WTC11 (cell line): ENCODE measurements around the gene DMWD. TPM values are rescaled to one million over a fixed set of nuclear protein-coding genes. Genes with fewer than 3 reads are reported as not detected.

Experiments used
- ATAC-seq: fragments of 200-7000 bp; cut with Tn5 transposase; 2 replicates; pipeline ENCODE4 v1.10.0; 2021; ENCODE audit warnings: mild to moderate bottlenecking, moderate library complexity
- CTCF ChIA-PET: fragments of 300-600 bp; sonication (Branson Sonifier 250); formaldehyde crosslinking; loops from one replicate; lab custom pipeline; 2021; ENCODE audit warnings: antibody characterized with exemption; lab: Charles Lee
- POLR2A ChIA-PET: fragments of 350-600 bp; sonication (Branson Sonifier 250); formaldehyde crosslinking; loops from one replicate; lab custom pipeline; 2021; ENCODE audit warnings: antibody characterized with exemption; lab: Charles Lee
- DNase-seq: peaks from one replicate; pipeline ENCODE4 v3.0.0; 2021; ENCODE audit warnings: low spot score
- H3K27ac Mint-ChIP-seq: 2 replicates; pipeline ENCODE4 v1.8.0; 2021; ENCODE audit warnings: mixed read lengths
- H3K27me3 Mint-ChIP-seq: 2 replicates; pipeline ENCODE4 v1.8.0; 2021; ENCODE audit warnings: low read depth, mild to moderate bottlenecking, moderate library complexity, mixed read lengths
- H3K36me3 Mint-ChIP-seq: 2 replicates; pipeline ENCODE4 v1.8.0; 2021; ENCODE audit warnings: mixed read lengths
- H3K4me1 Mint-ChIP-seq: 2 replicates; pipeline ENCODE4 v1.8.0; 2022; ENCODE audit warnings: mixed read lengths
- H3K4me3 Mint-ChIP-seq: 2 replicates; pipeline ENCODE4 v1.8.0; 2021; ENCODE audit warnings: mild to moderate bottlenecking, moderate library complexity, mixed read lengths
- H3K9me3 Mint-ChIP-seq: 2 replicates; pipeline ENCODE4 v1.8.0; 2021; ENCODE audit warnings: mixed read lengths
- CBFB ChIP-seq: sonication (generic); formaldehyde crosslinking; IDR thresholded peaks from 2 replicates; pipeline ENCODE4 v1.8.1; 2022; ENCODE audit warnings: mild to moderate bottlenecking, low read depth, missing genetic modification reagents
- GTF2I ChIP-seq: fragments of 250-450 bp; sonication (Bioruptor Pico); conservative IDR thresholded peaks from 2 replicates; pipeline ENCODE4 v1.4.0; 2021; ENCODE audit warnings: mild to moderate bottlenecking
- NFYB ChIP-seq: sonication (generic); formaldehyde crosslinking; conservative IDR thresholded peaks from 2 replicates; pipeline ENCODE4 v1.8.0; 2022; ENCODE audit warnings: low read depth, missing genetic modification reagents
- ZNF121 ChIP-seq: sonication (generic); formaldehyde crosslinking; IDR thresholded peaks from 2 replicates; pipeline ENCODE4 v1.8.0; 2023; ENCODE audit warnings: missing genetic modification reagents
- ZNF232 ChIP-seq: sonication (generic); formaldehyde crosslinking; IDR thresholded peaks from 2 replicates; pipeline ENCODE4 v1.8.0; 2022; ENCODE audit warnings: mild to moderate bottlenecking, missing genetic modification reagents
- ZNF263 ChIP-seq: sonication (generic); formaldehyde crosslinking; IDR thresholded peaks from 2 replicates; pipeline ENCODE4 v1.8.1; 2022; ENCODE audit warnings: low read depth, mild to moderate bottlenecking, moderate library complexity, missing genetic modification reagents
- ZNF396 ChIP-seq: fragments of 250-450 bp; sonication (Bioruptor Pico); IDR thresholded peaks from 2 replicates; pipeline ENCODE4 v1.8.0; 2021; ENCODE audit warnings: mild to moderate bottlenecking, moderate library complexity, borderline replicate concordance
- total RNA-seq: library from RNA; stranded (reverse); gene quantifications from 3 replicates; pipeline ENCODE4 v1.2.3, GENCODE V29; 2021
- TF ChIP-seq, protein P1 (sequence below): sonication (generic); formaldehyde crosslinking; IDR thresholded peaks from 2 replicates; pipeline ENCODE4 v1.8.1; 2022; ENCODE audit warnings: low read depth, missing genetic modification reagents, borderline replicate concordance
- TF ChIP-seq, protein P2 (sequence below): sonication (generic); formaldehyde crosslinking; conservative IDR thresholded peaks from 2 replicates; pipeline ENCODE4 v1.8.1; 2023; ENCODE audit warnings: mild to moderate bottlenecking, low read depth, missing genetic modification reagents, moderate library complexity
- TF ChIP-seq, protein P3 (sequence below): sonication (generic); formaldehyde crosslinking; IDR thresholded peaks from 2 replicates; pipeline ENCODE4 v1.8.1; 2022; ENCODE audit warnings: mild to moderate bottlenecking, missing genetic modification reagents, moderate library complexity, borderline replicate concordance
- TF ChIP-seq, protein P4 (sequence below): fragments of 250-450 bp; sonication (Bioruptor Pico); IDR thresholded peaks from 2 replicates; pipeline ENCODE4 v1.9.0; 2021; ENCODE audit warnings: mild to moderate bottlenecking
- TF ChIP-seq, protein P5 (sequence below): sonication (generic); formaldehyde crosslinking; IDR thresholded peaks from 2 replicates; pipeline ENCODE4 v1.8.1; 2022; ENCODE audit warnings: mild to moderate bottlenecking, moderate library complexity, missing genetic modification reagents

The DMWD gene
- total RNA-seq, 1 experiment from 2014 or later: 60.7 TPM

DNA sequence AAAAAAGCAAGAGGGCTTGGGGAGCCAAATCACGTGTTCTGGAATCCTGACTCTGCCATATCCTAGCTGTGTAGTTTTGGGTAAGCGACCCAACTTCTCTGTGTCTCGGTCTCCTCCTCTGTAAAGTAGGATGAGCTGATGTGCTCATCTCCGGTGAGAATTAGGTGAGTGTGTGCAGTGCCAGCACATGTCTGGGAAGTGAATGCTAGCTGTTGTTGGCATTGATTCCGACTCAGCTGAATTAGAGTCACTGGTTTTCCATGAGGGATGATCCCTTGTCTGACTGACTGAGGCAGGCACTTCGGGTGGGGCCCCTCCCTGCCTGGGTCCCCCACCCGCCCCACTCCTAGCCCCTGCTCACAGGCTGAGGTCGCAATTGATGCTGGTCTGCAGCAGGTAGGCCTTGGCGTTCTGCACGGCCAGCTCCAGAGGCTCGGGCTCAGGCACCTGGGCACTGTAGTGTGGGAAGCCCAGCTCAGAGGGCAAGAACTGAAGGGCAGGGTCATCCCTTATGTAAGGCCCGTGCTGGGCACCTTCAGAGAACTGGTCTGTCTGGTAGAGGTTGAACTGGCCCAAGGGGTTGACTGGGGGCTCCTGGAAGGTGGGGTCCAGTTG, 21.6 kb upstream of the DMWD start:
- DNase-seq (no peak), ATAC-seq (no peak)
- no peaks in the 10 kb centered on the region for H3K9me3 Mint-ChIP-seq
- no peaks in the 10 kb centered on the region; the same call in none of the 2 replicates for H3K27me3 Mint-ChIP-seq
- H3K36me3 Mint-ChIP-seq: no peaks in the 10 kb centered on the region; the same call in 1 of the 2 replicates
- peaks cover 36% of the 10 kb centered on the region for H3K4me1 Mint-ChIP-seq
- POLR2A ChIA-PET: interaction anchor here (1.0 to 4.0 kb wide), 5 partner anchors 15 to 123 kb away, joined by 3 to 47 read pairs (median 6); partner anchors contain the start of genes DMWD, FOXA3, QPCTL and SIX5
- H3K4me3 Mint-ChIP-seq: peak overlapping the region; percentile 89
- TF ChIP-seq, protein P1, sequence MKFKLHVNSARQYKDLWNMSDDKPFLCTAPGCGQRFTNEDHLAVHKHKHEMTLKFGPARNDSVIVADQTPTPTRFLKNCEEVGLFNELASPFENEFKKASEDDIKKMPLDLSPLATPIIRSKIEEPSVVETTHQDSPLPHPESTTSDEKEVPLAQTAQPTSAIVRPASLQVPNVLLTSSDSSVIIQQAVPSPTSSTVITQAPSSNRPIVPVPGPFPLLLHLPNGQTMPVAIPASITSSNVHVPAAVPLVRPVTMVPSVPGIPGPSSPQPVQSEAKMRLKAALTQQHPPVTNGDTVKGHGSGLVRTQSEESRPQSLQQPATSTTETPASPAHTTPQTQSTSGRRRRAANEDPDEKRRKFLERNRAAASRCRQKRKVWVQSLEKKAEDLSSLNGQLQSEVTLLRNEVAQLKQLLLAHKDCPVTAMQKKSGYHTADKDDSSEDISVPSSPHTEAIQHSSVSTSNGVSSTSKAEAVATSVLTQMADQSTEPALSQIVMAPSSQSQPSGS (CRISPR knock-in tag): no peak
- no peak for TF ChIP-seq NFYB (CRISPR knock-in tag)
- TF ChIP-seq, protein P2, sequence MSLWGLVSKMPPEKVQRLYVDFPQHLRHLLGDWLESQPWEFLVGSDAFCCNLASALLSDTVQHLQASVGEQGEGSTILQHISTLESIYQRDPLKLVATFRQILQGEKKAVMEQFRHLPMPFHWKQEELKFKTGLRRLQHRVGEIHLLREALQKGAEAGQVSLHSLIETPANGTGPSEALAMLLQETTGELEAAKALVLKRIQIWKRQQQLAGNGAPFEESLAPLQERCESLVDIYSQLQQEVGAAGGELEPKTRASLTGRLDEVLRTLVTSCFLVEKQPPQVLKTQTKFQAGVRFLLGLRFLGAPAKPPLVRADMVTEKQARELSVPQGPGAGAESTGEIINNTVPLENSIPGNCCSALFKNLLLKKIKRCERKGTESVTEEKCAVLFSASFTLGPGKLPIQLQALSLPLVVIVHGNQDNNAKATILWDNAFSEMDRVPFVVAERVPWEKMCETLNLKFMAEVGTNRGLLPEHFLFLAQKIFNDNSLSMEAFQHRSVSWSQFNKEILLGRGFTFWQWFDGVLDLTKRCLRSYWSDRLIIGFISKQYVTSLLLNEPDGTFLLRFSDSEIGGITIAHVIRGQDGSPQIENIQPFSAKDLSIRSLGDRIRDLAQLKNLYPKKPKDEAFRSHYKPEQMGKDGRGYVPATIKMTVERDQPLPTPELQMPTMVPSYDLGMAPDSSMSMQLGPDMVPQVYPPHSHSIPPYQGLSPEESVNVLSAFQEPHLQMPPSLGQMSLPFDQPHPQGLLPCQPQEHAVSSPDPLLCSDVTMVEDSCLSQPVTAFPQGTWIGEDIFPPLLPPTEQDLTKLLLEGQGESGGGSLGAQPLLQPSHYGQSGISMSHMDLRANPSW: no peak
- CTCF ChIA-PET: interaction anchor here (0.6 to 7.2 kb wide), 13 partner anchors 12 to 97 kb away, joined by 3 to 135 read pairs (median 8); partner anchors contain the start of genes DMPK, DMWD and SIX5
- peak overlapping the region; percentile 45; the same call in 1 of the 2 replicates for H3K27ac Mint-ChIP-seq

DNA sequence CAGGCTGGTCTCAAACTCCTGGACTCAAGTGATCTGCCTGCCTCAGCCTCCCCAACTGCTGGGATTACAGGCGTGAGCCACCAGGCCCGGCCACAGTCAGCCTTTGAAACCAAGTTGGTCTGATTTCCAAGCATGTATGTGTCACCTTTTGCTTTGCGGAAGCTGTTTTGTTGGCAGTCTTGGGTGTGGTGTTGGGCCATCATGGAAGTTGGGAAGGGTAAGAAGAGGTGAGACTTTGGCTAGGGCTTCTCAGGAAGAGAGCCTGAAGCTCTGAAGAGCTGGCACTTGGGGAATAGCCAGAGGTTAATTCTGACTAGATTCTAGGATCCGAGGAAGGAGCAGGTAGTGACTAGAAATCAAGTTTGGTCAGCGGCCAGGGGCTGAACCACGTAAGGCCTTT, 19.7 kb upstream of the DMWD start:
- POLR2A ChIA-PET: interaction anchor here (1.0 kb wide), 1 partner anchor 43 kb away, joined by 3 read pairs; the partner anchor contains the start of gene SIX5
- Mint-ChIP-seq H3K36me3 (no peaks in the 10 kb centered on the region; the same call in 1 of the 2 replicates), H3K4me3 (no peak overlapping the region), H3K27ac (peak overlapping the region; percentile 82), H3K4me1 (peaks cover 20% of the 10 kb centered on the region), H3K27me3 (peaks cover 3% of the 10 kb centered on the region), H3K9me3 (no peaks in the 10 kb centered on the region)
- CTCF ChIA-PET: interaction anchor here (0.5 to 6.6 kb wide), 3 partner anchors 10 to 528 kb away, joined by 3 to 133 read pairs (median 11); partner anchors contain the start of gene SIX5
- ATAC-seq (no peak), DNase-seq (no peak)
- no peak for TF ChIP-seq ZNF121 (CRISPR knock-in tag)

DNA sequence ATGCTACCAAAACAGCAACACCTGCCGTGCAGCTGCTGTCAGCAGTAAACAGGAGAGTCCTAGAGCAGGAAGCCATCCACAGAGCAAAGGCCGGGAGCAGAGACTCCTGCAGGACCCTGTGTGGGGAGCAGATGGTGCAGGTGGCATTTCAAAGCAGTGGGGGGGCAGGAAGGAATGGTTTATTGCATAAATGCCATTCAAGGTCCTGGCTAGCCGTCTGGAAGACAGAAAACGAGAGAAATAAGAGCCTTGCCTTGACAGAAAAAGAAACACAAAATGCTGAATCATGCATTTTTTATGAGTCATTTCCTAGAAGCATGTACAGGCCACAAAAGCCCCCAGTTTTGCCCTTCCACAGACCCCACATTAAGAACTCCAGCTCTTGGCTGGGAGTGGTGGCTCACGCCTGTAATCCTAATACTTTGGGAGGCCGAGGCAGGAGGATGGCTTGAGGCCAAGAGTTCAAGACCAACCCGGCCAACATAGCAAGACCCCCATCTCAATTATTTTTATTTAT, 17.1 kb upstream of the DMWD start:
- DNase-seq (no peak), ATAC-seq (peak; percentile 55; the same call in 1 of the 2 replicates)
- Mint-ChIP-seq H3K27ac (peak overlapping the region; percentile 66), H3K27me3 (peaks cover 19% of the 10 kb centered on the region), H3K4me1 (peaks cover 19% of the 10 kb centered on the region), H3K4me3 (no peak overlapping the region), H3K9me3 (no peaks in the 10 kb centered on the region), H3K36me3 (no peaks in the 10 kb centered on the region; the same call in 1 of the 2 replicates)
- POLR2A ChIA-PET: no interaction called here
- no peak for TF ChIP-seq ZNF232 (CRISPR knock-in tag)
- peak; percentile 86 for TF ChIP-seq ZNF121 (CRISPR knock-in tag)
- CTCF ChIA-PET: interaction anchor here (2.9 kb wide), 1 partner anchor 10 kb away, joined by 17 read pairs; no protein-coding TSS in a partner anchor

DNA sequence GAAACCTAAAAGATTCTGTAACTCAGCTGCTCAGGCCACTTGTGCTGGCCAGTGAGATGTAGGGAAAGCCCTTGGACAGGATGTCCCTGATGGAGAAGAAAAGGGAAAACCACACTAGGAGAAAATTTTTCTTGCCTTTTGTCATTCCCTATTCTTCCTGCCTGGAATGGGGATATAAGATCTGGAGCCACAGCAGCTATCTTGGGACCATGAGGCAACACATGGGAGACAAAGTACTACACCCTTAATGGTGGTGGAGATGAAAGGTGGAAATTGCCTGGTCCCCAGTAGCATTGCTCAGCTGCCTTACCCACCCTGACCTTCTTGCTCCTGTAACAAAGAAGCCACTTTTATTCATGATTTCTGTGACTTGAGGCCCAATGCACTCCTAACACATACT, 13.1 kb upstream of the DMWD start:
- CTCF ChIA-PET: interaction anchor here (0.6 to 7.4 kb wide), 5 partner anchors 9 to 395 kb away, joined by 3 to 133 read pairs (median 4); partner anchors contain the start of genes DMWD and RSPH6A
- POLR2A ChIA-PET: interaction anchor here (1.2 kb wide), 1 partner anchor 13 kb away, joined by 5 read pairs; the partner anchor contains the start of gene DMWD
- DNase-seq: no peak
- TF ChIP-seq, protein P3, sequence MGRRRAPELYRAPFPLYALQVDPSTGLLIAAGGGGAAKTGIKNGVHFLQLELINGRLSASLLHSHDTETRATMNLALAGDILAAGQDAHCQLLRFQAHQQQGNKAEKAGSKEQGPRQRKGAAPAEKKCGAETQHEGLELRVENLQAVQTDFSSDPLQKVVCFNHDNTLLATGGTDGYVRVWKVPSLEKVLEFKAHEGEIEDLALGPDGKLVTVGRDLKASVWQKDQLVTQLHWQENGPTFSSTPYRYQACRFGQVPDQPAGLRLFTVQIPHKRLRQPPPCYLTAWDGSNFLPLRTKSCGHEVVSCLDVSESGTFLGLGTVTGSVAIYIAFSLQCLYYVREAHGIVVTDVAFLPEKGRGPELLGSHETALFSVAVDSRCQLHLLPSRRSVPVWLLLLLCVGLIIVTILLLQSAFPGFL (CRISPR knock-in tag): no peak
- peak; percentile 95 for TF ChIP-seq GTF2I (CRISPR knock-in tag)
- Mint-ChIP-seq H3K36me3 (no peaks in the 10 kb centered on the region), H3K27ac (no peak overlapping the region), H3K27me3 (peaks cover 37% of the 10 kb centered on the region), H3K9me3 (no peaks in the 10 kb centered on the region), H3K4me1 (peaks cover 14% of the 10 kb centered on the region), H3K4me3 (no peak overlapping the region)
- ATAC-seq: no peak

DNA sequence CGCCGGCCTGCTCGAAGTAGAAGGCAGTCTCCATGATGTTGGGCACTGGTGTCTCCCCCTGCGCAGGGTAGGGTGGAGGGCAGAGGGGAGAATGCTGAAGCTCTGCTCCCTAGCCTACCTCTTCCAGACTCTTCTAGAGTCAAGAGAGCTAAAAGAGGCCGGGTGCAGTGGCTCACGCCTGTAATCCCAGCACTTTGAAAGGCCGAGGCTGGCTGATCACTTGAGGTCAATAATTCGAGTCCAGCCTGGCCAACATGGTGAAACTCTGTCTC, 12.2 kb upstream of the DMWD start:
- peaks cover 39% of the 10 kb centered on the region for H3K27me3 Mint-ChIP-seq
- TF ChIP-seq CBFB (CRISPR knock-in tag): no peak
- TF ChIP-seq ZNF263: no peak
- TF ChIP-seq, protein P4, sequence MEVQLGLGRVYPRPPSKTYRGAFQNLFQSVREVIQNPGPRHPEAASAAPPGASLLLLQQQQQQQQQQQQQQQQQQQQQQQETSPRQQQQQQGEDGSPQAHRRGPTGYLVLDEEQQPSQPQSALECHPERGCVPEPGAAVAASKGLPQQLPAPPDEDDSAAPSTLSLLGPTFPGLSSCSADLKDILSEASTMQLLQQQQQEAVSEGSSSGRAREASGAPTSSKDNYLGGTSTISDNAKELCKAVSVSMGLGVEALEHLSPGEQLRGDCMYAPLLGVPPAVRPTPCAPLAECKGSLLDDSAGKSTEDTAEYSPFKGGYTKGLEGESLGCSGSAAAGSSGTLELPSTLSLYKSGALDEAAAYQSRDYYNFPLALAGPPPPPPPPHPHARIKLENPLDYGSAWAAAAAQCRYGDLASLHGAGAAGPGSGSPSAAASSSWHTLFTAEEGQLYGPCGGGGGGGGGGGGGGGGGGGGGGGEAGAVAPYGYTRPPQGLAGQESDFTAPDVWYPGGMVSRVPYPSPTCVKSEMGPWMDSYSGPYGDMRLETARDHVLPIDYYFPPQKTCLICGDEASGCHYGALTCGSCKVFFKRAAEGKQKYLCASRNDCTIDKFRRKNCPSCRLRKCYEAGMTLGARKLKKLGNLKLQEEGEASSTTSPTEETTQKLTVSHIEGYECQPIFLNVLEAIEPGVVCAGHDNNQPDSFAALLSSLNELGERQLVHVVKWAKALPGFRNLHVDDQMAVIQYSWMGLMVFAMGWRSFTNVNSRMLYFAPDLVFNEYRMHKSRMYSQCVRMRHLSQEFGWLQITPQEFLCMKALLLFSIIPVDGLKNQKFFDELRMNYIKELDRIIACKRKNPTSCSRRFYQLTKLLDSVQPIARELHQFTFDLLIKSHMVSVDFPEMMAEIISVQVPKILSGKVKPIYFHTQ: no peak
- TF ChIP-seq ZNF396 (CRISPR knock-in tag): no peak
- TF ChIP-seq, protein P5, sequence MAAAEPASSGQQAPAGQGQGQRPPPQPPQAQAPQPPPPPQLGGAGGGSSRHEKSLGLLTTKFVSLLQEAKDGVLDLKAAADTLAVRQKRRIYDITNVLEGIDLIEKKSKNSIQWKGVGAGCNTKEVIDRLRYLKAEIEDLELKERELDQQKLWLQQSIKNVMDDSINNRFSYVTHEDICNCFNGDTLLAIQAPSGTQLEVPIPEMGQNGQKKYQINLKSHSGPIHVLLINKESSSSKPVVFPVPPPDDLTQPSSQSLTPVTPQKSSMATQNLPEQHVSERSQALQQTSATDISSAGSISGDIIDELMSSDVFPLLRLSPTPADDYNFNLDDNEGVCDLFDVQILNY (CRISPR knock-in tag): no peak
- DNase-seq (no peak), ATAC-seq (no peak)
- H3K36me3 Mint-ChIP-seq: no peaks in the 10 kb centered on the region
- no peaks in the 10 kb centered on the region for H3K9me3 Mint-ChIP-seq
- H3K27ac Mint-ChIP-seq: no peak overlapping the region
- POLR2A ChIA-PET: interaction anchor here (1.2 kb wide), 1 partner anchor 12 kb away, joined by 5 read pairs; the partner anchor contains the start of gene DMWD
- peaks cover 11% of the 10 kb centered on the region for H3K4me1 Mint-ChIP-seq
- no peak overlapping the region for H3K4me3 Mint-ChIP-seq
- CTCF ChIA-PET: interaction anchor here (0.5 to 7.4 kb wide), 7 partner anchors 10 to 831 kb away, joined by 3 to 133 read pairs (median 5); partner anchors contain the start of genes DMPK, GNG8 and RSPH6A
